ENCODE results near the gene TMCC1.

DNA sequence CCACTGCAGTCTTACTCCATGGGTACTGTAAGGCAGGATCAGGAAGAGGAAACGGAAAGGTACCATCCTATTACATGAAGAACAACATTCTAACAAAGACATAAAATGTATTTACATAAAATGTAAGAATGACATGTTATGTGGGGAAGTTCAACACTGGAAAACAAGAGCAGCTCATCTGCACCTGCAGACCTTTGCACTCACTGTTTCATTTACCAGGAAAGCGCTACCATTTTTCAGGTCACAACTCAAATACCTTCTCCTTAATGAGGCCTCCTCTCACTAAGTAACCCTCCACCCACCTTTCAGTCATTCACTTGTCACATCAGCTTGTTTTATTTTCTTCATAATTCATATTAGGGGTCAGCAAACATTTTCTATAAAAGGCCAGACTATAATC lies 2.6 kb downstream of the TMCC1 start:
- no peak for TF ChIP-seq POLR2A (IDR thresholded peaks at IDR 0.05)
- TF ChIP-seq, protein P1, sequence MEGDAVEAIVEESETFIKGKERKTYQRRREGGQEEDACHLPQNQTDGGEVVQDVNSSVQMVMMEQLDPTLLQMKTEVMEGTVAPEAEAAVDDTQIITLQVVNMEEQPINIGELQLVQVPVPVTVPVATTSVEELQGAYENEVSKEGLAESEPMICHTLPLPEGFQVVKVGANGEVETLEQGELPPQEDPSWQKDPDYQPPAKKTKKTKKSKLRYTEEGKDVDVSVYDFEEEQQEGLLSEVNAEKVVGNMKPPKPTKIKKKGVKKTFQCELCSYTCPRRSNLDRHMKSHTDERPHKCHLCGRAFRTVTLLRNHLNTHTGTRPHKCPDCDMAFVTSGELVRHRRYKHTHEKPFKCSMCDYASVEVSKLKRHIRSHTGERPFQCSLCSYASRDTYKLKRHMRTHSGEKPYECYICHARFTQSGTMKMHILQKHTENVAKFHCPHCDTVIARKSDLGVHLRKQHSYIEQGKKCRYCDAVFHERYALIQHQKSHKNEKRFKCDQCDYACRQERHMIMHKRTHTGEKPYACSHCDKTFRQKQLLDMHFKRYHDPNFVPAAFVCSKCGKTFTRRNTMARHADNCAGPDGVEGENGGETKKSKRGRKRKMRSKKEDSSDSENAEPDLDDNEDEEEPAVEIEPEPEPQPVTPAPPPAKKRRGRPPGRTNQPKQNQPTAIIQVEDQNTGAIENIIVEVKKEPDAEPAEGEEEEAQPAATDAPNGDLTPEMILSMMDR (IDR thresholded peaks at IDR 0.05), result no peak

Data from right lobe of liver (tissue), 4 donors.